ENCODE results near the gene TMEFF2.
"Not testable (repeated sequence)": the region's sequence is repeated elsewhere in the genome, so short reads cannot be mapped to it uniquely, and the experiment has no call there.

The TMEFF2 gene

DNA sequence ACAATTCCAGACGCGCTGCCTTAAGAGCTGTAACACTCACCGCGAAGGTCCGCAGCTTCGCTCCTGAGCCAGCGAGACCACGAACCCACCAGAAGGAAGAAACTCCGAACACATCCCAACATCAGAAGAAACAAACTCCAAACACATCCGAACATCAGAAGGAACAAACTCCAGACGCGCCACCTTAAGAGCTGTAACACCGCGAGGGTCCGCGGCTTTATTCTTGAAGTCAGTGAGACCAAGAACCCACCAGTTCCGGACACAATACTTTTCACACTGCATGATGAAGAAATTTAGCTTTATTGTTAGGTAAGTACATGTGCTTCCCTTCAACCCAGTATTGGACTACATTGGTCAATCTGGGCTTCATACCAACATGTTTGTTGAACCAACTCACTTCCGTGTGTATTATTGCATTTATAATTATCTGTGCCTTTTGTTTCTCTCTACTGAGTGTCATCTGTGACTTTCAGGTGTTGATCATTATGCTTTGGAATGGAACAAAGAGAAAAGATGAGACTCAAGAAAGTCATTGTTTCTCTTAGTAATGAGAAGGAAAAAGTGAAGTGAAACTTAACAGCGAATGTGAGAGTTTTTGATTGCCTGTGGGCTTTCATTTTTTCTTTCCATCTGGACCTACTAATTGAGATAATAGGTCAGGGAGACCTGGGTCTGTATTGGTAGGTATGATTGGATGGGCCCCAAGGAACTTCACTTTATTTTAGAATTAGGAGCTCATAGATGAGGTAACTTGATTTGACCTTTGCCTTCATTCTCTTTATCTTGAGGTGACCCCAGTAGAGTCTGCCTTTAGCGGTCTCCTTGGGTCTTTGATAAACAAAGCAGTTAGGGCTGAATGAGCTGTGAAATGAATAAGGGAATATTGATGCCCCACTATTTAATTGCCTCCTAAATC, 271.7 kb downstream of the TMEFF2 start:
- no peak for DNase-seq
- no peaks in the 10 kb centered on the region for H3K36me3 Mint-ChIP-seq (ENCODE audit: low read depth)
- H3K4me1 Mint-ChIP-seq: peaks cover 16% of the 10 kb centered on the region
- peaks cover 3% of the 10 kb centered on the region for H3K27me3 Mint-ChIP-seq (ENCODE audit: low read depth, poor library complexity)
- TF ChIP-seq, protein P1, sequence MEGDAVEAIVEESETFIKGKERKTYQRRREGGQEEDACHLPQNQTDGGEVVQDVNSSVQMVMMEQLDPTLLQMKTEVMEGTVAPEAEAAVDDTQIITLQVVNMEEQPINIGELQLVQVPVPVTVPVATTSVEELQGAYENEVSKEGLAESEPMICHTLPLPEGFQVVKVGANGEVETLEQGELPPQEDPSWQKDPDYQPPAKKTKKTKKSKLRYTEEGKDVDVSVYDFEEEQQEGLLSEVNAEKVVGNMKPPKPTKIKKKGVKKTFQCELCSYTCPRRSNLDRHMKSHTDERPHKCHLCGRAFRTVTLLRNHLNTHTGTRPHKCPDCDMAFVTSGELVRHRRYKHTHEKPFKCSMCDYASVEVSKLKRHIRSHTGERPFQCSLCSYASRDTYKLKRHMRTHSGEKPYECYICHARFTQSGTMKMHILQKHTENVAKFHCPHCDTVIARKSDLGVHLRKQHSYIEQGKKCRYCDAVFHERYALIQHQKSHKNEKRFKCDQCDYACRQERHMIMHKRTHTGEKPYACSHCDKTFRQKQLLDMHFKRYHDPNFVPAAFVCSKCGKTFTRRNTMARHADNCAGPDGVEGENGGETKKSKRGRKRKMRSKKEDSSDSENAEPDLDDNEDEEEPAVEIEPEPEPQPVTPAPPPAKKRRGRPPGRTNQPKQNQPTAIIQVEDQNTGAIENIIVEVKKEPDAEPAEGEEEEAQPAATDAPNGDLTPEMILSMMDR (IDR thresholded peaks at IDR 0.05): no peak
- no peak overlapping the region for H3K27ac Mint-ChIP-seq
- no peak overlapping the region for H3K4me3 Mint-ChIP-seq
- H3K9me3 Mint-ChIP-seq: peaks cover 8% of the 10 kb centered on the region

DNA sequence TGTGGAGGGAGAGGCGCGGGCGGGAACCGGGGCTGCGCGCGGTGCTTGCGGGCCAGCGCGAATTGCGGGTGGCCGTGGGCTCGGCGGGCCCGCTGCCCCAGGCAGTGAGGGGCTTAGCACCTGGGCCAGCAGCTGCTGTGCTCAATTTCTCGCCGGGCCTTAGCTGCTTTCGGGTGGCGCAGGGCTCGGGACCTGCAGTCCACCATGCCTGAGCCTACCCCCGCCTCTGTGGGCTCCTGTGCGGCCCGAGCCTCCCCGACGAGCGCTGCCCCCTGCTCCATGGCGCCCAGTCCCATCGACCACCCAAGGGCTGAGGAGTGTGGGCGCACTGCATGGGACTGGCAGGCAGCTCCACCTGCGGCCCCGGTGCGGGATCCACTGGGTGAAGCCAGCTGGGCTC, 273.1 kb downstream of the TMEFF2 start:
- not testable (repeated sequence) for H3K27me3 Mint-ChIP-seq (ENCODE audit: low read depth, poor library complexity); H3K36me3 Mint-ChIP-seq (ENCODE audit: low read depth); H3K27ac Mint-ChIP-seq; H3K9me3 Mint-ChIP-seq; DNase-seq; H3K4me3 Mint-ChIP-seq
- H3K4me1 Mint-ChIP-seq: peaks cover 15% of the 10 kb centered on the region

DNA sequence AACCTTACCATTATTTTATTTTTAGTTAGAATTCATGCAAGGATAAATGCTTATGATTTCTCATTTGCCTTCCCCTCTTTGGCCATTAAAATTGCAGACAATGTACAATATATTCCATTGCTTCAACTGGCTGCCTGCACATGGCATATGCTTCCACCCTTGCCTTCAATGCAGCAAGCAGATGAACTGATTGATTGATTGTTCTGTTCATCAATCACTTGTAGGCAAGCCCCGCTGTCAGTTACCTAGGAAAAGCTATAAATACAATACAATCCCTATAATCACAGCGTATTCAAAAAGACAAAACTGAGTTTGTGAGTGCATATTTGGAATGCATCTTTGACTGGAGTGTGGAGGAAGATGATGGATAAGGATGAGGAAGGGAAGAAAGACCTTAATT, 274.2 kb downstream of the TMEFF2 start:
- Mint-ChIP-seq H3K36me3 (ENCODE audit: low read depth) (no peaks in the 10 kb centered on the region), H3K4me3 (no peak overlapping the region), H3K27ac (no peak overlapping the region), H3K4me1 (peaks cover 15% of the 10 kb centered on the region), H3K9me3 (peaks cover 8% of the 10 kb centered on the region), H3K27me3 (ENCODE audit: low read depth, poor library complexity) (peaks cover 3% of the 10 kb centered on the region)
- DNase-seq: no peak
- TF ChIP-seq, protein P1 (IDR thresholded peaks at IDR 0.05): no peak

DNA sequence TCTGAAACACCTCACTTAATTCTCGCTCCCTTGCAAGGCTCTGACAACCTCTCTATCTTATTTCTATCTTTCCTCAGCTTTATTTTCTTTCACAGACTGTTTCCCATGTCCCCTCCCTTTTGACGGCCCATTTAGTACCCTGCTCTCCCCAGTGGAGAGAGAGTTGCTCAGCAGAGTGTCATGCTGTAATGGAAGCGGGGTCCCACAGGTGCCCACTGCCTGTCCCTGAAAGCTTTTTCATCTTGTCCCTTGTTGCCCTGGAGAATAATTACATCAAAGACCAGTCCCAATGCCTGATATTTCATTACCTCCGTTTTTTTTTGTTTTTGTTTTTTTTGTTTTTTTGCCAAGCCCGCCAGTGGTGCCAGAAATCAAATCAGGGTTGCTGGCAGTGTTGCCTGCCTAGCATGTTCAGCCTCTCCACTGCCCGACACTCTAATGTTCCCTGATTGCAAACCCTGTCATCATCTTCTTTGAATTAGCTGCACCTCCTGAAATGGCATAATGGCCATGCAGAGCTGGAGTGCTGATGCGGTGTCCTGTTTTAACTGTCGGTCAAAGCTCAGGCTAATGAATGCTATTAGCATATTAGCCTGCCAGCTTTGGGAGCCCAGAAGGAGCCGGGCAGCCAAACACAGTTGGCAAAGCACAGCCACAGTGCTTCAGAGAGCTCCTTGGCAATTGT, 276.6 kb downstream of the TMEFF2 start:
- peak overlapping the region; percentile 1 for H3K27ac Mint-ChIP-seq
- TF ChIP-seq, protein P1 (IDR thresholded peaks at IDR 0.05): no peak
- H3K36me3 Mint-ChIP-seq (ENCODE audit: low read depth): no peaks in the 10 kb centered on the region
- H3K9me3 Mint-ChIP-seq: peaks cover 8% of the 10 kb centered on the region
- peaks cover 3% of the 10 kb centered on the region for H3K27me3 Mint-ChIP-seq (ENCODE audit: low read depth, poor library complexity)
- H3K4me3 Mint-ChIP-seq: no peak overlapping the region
- DNase-seq: no peak
- peaks cover 15% of the 10 kb centered on the region for H3K4me1 Mint-ChIP-seq

DNA sequence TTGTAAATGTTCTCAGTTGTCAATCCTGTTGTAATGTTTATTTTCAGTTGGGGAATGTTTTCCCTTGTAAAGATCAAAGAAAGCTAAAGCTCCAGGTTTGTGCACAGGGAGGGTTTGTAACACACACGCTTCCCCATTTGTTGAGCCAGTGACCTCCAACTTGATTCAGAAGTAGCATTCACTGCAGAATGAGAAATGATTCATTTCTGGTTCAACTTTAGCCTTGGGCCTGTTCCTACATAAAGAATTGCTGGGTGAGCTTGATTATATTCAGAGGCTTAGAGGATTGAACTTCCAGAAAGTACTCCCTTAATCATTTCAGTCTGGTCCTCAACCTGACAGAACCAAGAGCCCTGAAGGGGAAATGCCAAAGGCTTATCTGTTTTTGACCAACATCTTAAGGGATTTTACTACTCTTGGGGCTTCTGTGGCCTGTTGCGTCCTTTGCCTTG, 277.3 kb downstream of the TMEFF2 start:
- H3K36me3 Mint-ChIP-seq (ENCODE audit: low read depth): no peaks in the 10 kb centered on the region
- H3K27ac Mint-ChIP-seq: peak overlapping the region; percentile 1
- H3K9me3 Mint-ChIP-seq: peaks cover 5% of the 10 kb centered on the region
- DNase-seq: no peak
- H3K4me1 Mint-ChIP-seq: peaks cover 15% of the 10 kb centered on the region
- H3K4me3 Mint-ChIP-seq: no peak overlapping the region
- H3K27me3 Mint-ChIP-seq (ENCODE audit: low read depth, poor library complexity): peaks cover 3% of the 10 kb centered on the region
- TF ChIP-seq, protein P1 (IDR thresholded peaks at IDR 0.05): no peak

DNA sequence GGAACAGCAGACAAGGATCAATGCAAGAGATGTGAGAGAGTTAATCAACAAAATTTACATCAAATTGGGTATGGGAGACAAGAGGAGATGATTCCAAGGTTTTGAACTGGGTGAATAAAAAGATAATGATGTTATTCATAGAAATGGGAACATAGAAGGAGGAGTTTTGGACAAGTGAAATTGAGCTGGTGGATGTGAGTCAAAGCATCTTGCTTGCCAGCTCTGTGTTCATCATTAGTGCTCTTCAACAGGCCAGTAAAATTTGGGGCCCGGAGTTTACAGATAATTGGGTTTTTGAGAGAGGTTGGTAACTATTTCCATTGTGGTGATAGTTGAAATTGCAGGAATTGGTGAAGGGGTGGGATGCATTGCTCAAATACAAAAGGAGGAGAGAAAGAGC, 277.9 kb downstream of the TMEFF2 start:
- no peak for DNase-seq
- no peaks in the 10 kb centered on the region for H3K9me3 Mint-ChIP-seq
- TF ChIP-seq, protein P1 (IDR thresholded peaks at IDR 0.05): no peak
- peaks cover 15% of the 10 kb centered on the region for H3K4me1 Mint-ChIP-seq
- no peaks in the 10 kb centered on the region for H3K36me3 Mint-ChIP-seq (ENCODE audit: low read depth)
- no peak overlapping the region for H3K4me3 Mint-ChIP-seq
- peaks cover 5% of the 10 kb centered on the region for H3K27me3 Mint-ChIP-seq (ENCODE audit: low read depth, poor library complexity)
- no peak overlapping the region for H3K27ac Mint-ChIP-seq

Measured in nephron progenitor cell (in vitro differentiated cells).